HG02970 (cell line): ENCODE results near the gene LRCH4.

Experiments
- ATAC-seq: cut with Tn5 transposase; IDR thresholded peaks from one replicate; pipeline ENCODE4 v1.9.1; 2021; ENCODE audit warnings: mild to moderate bottlenecking, moderate library complexity, moderate number of reproducible peaks; ENCODE audit not compliant: unreplicated experiment, low FRiP score

Gene LRCH4

GRCh38 chr7:100607111-100607510 is 21.2 kb upstream of the LRCH4 start:
- no peak for ATAC-seq

GRCh38 chr7:100606313-100606712 is 20.4 kb upstream of the LRCH4 start:
- ATAC-seq = no peak

DNA sequence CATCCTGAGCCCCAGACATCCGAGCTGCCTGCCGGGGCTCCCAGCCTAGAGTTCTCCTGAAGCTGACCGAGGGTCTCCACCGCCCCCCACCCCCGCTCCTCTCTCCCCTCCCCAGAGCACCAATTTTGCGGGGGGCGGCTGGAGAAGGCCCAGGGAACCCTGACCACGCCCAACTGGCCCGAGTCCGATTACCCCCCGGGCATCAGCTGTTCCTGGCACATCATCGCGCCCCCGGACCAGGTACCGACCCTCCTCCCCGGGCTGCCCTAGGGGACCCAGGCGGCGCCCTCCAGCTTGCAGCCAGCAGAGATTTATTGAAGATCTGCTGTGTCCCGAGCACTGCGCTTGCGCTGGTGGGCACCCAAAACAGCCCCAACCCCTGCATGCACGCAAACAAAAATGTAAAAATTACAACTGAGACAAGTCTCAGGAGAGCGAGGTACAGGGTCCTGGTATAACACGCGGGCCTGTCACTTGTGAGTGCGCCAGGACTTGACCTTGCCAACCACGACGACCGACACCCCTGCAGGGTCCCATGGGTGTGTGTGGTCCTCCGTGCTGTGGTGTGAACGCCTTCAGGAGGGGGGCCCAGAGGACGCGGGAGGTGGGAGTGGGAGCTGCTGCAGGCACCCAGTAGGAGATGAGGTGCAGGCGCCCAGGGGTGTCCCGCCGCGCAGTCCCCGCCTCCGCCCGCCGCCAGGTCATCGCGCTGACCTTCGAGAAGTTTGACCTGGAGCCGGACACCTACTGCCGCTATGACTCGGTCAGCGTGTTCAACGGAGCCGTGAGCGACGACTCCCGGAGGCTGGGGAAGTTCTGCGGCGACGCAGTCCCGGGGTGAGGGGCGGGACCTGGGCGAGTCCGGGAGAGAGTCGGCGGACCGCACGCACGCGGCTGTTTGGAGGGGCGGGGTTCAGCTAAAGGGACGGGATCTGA is 19.3 kb upstream of the LRCH4 start:
- ATAC-seq = no peak

DNA sequence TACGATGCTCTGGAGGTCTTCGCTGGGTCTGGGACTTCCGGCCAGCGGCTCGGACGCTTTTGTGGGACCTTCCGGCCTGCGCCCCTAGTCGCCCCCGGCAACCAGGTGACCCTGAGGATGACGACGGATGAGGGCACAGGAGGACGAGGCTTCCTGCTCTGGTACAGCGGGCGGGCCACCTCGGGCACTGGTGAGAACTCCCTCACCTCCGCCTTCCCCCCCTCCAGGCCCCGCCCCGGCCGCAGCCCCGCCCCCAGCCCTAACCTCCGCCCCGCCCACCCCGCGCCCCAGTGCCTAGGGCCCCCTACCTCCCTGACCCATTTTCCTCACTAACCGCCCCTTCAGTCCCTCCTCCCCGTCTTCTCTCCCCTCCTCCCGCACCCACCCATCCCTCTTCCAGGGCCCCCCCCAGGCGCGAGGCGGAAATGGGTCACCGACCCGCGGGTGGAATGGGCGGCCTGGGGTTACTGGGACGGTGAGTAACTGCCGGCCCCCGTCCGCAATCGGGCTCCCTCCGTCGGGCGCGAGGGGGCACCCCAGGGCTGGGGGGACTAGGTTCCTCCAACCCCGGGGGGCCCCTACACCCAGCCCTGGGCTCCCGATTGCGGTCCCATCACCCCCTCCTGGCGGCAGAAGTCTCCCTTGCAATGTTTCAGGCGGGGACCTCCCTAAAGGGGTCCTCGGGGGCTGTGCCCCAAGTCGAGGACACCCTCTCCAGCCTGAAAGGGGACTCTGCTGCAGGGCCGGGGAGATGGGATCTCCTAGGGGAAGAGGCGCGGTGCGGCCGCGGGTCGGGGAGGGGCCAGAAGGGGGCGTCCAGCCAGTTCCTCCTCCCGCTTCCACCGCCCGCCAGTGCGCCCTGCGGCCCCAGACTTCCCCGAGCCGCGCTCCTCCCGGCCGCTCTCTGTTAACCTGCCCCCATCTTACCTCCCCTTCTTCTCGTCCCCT is 18.4 kb upstream of the LRCH4 start:
- no peak for ATAC-seq

- ATAC-seq = no peak
These were observed 17.7 kb upstream of the LRCH4 start for GRCh38 chr7:100603726-100604027.

GRCh38 chr7:100602889-100603725 is 17.2 kb upstream of the LRCH4 start:
- ATAC-seq = no peak

GRCh38 chr7:100600730-100601038 is 14.8 kb upstream of the LRCH4 start:
- no peak for ATAC-seq

- ATAC-seq = no peak
These were observed 14.2 kb upstream of the LRCH4 start for GRCh38 chr7:100599911-100600729.

- ATAC-seq = no peak
These were observed 12.5 kb upstream of the LRCH4 start for GRCh38 chr7:100598425-100598824.

DNA sequence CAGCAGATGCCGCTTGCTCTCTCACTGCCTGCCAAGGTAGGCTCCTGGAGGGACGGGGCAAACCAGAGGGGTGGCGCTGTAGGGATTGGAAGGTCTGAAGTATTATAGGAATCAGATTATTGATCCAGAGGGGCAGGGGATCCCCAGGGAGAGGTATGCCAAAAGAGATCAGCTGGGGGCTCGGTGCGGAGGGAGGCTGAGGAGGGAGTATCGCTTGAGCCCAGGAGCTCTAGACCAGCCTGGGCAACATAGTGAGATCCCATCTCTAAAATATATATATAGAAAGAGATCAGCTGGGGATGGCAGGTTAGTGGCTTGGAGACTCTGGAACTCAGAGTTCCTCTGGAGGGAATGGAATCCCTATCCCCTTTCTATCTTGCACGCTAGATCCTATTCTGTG is 9.3 kb upstream of the LRCH4 start:
- no peak for ATAC-seq

- ATAC-seq = no peak
These were observed 5.7 kb upstream of the LRCH4 start for GRCh38 chr7:100591596-100591995.

DNA sequence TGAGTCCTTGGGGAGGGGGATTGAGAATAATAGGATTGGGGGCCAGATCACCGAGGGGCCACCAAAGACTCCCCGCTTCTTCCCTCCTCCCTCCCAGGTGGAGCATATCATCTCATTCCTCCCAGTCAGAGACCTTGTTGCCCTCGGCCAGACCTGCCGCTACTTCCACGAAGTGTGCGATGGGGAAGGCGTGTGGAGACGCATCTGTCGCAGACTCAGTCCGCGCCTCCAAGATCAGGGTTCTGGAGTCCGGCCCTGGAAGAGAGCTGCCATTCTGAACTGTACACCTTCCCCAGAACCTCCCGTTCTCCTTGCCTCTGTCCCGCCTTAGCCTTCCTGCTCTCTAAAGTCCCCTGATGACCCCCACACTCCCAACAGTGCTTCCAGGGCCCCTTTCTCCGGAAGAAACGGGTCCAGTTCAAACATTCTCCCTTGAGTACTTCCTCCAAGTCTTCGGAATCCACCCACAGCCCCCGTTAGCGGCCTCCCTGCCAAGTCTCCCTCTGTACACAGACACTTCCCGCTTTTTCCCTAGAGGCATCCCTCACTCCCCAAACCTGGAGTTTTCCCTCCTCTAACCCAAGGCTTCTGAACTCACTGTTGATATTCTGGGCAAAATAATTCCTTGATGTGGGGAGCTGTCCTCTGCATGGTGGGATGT is 4.3 kb upstream of the LRCH4 start:
- no peak for ATAC-seq

DNA sequence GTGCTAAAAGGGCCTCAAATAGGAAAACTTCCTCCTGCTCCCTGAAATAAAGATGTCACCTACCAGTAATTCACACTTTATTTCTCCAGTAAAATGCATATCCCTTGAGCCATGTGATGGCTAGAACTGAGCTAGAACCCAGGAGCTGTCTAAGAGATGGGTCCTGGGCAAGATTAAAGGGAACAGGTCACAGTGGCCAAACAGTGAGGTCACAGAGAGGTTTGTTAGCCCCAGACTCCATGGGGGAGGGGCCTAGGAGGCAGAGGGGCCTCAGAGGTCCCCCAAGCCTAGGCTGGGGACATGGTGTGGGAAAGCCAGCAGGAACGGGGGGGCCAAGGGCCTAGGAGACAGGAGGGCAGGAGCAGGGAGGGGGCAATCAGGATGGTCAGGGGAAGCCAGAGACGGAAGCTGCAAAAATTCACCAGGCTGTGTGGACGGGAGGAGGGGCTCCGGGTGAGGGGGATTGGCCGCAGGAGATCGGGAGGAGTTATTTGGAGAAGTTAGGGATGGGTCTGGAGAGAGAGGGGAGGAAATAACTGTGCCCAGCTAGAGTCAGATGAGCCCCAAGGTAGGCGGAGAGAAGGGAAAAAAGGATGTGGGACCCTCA is 3.5 kb upstream of the LRCH4 start:
- ATAC-seq = no peak

DNA sequence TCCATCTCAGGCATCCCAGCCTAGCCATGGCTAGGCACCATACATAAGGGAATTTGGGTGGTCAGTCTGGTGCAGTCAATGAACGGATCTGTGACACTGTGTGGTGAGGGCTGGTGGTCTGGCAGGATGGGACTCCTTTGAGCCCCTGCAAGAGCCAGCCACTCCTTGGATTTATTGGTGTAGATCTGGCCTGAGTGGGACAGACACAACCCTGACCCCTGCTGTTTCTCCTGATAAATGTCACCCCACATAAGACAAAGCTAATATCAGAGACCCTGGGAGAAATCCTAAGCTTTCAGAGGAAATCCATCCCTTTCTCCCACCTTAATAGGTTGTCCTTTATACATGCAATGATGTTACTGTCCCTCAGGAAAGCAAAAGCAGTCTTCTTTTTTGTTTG is 2.5 kb upstream of the LRCH4 start:
- ATAC-seq = no peak

GRCh38 chr7:100586266-100587025 is 517 bp upstream of the LRCH4 start, which contains the start of gene FBXO24:
FBXO24 (plus strand) TSS chr7:100586328; CDS start chr7:100586626, 298 bp downstream.
- peak; percentile 88 for ATAC-seq

- ATAC-seq = no peak
These were observed 1.0 kb downstream of the LRCH4 start for GRCh38 chr7:100584683-100585510.

GRCh38 chr7:100584054-100584682 is 1.8 kb downstream of the LRCH4 start:
- no peak for ATAC-seq
